NCI-H446 treated with DMSO at 0.1 percent for 48 hours (cell line): ENCODE data around the gene SPSB3.
"Not testable (repeated sequence)": the region's sequence is repeated elsewhere in the genome, so short reads cannot be mapped to it uniquely, and the experiment has no call there.

Experiments
- DNase-seq: peaks from one replicate; lab custom pipeline; 2025; lab: John Stamatoyannopoulos, UW

The SPSB3 gene

DNA sequence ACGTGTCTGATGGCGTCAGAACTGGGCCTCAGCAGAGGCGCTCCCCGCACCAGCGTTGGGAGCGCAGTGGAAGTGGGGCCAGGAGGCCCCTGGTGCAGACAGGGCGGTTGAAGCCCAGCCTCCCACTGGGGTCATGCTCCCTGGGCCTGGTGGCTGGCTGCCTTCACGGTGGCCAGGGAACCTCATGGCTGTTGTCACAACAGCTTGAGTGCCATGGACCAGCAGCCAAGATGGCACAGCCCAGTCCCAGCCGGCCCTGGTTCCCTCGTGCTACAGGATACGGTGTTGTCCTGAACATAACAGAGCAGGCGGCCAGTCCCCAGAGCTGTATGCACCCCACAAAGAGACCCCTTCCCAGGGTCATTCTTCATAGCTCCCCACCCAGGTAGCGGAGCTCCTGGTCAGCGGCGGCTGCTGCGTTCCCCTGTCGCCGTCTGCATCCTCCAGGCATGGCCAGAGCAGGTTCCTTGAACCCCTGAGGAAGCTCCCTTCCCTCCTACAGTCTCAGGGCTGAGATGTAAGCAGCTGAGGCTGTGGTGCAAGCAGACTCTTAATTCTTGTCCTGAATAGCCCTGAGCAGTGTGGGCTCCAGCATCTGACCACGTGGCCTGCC lies 40.7 kb downstream of the SPSB3 start:
- no peak for DNase-seq

DNA sequence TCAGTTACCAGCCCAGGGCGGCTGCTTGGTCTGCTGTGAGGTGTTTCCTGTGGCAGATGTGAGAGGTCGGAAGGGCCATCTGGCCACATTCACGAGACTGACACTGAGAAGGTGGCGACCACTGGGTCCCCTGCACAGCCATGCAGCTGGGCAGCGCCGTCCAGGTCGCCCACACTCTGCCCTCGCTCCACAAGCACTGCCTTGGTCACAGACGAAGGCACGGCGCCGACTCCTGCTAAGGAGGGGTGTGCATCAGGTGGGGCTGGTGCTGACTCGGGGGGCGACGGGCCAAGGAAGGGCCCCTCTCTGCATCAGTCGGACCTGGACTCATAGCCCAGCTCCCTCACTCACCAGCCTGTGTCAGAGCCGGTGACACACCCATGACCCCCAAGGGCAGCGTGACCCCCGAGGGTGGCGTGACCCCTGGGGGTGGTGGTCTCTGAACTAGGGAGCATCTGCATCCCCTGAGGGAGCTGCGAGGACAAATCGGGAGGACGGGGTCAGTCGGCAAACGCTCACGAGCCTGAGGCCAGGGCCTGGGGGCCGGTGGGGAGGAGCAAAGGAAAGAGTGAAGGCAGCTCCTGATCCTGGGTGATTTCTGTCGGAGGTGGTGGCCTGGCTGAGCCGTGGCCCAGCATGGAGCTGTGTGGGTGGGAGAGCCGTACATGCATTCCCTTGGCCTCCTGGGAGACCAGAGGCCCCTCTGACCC lies 41.4 kb downstream of the SPSB3 start:
- DNase-seq = no peak

DNA sequence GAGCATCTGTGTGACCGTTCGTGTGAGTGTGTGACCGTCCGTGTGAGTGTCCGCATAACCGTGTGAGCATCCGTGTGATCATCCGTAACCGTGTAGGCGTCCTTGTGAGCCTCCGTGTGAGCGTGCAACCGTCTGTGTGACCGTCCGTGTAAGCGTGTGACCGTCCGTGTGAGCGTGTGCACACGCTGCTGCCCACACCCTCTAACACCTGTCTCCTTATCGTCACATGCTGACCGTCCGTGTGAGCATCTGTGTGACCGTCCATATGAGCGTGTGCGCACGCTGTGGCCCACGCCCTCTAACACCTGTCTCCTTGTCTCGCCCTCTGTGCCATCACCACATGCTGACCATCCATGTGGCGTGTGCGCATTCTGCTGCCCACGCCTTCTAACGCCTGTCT lies 42.1 kb downstream of the SPSB3 start:
- no peak for DNase-seq

DNA sequence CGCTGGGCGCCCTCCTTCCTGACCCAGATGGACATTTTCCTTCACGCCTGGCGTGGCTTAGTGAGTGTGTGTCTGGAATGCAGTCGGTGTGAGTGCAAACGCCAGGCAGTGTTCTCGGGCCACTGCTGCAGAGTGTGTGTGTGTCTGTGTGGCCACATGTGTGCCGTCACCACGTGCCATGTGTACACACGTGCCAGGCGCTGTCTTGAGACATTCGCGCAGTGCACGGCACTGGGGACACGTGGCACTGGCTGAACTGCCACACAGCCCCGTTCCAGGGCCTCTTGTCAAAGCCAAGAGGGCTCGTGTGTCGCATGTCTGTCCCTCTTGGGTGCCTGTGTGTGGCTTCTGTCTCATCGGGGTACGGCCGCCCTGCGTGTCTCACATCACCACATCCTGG lies 47.6 kb downstream of the SPSB3 start:
- no peak for DNase-seq

DNA sequence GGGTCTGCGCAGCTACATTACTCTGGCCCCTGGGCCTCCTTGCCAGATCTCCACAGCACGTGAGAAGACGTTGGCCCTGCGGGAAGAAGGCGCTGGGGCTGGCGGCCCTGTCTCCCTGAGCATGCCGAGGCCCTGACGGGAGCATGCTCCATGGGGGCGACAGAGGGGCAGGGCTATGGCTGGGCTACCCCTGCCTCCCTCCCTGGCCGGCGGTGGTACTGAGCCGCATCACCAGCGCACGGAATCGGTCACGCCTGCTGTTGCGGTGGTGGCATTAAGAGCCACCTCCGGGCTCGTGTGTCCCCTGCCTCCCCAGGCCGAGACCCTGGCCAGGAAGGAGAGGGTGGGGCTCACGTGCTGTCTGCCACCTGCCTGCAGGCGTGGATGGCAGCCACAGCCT lies 48.2 kb downstream of the SPSB3 start:
- no peak for DNase-seq

DNA sequence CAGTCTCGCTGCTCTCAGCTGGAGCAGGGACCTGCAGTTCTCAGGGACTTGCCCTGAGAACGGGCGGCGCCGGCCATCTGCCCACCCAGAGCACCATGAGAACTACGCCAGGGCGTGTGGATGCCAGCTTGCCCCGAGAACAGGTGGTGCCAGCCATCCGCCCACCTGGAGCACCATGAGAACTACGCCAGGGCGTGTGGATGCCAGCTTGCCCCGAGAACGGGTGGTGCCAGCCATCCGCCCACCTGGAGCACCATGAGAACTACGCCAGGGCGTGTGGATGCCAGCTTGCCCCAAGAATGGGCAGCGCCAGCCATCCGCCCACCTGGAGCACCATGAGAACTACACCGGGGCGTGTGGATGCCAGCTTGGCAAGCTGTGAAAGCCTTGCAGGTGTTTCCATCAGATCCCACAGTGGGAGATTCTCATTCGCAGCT lies 49.8 kb downstream of the SPSB3 start:
- DNase-seq = not testable (repeated sequence)

DNA sequence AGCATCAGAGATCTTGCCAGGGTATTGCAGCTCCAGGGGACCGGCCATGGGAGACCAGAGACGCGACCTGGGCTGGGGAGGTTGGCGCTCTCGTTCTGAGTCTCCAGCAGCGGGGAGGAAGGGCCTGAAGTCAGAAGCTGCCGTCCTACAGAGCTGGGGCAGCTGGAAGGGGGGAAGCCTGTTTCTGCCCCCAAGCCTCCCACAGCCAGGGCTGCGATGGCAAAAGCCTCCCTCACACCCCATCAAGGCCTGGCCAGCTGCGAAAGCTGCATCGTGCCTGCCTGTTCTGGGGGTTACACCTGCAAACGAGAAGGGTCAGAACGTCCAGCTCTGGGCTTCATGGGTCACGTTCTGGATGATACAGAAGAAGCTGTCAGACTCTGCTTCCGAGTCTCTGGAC lies 50.3 kb downstream of the SPSB3 start:
- DNase-seq = no peak

DNA sequence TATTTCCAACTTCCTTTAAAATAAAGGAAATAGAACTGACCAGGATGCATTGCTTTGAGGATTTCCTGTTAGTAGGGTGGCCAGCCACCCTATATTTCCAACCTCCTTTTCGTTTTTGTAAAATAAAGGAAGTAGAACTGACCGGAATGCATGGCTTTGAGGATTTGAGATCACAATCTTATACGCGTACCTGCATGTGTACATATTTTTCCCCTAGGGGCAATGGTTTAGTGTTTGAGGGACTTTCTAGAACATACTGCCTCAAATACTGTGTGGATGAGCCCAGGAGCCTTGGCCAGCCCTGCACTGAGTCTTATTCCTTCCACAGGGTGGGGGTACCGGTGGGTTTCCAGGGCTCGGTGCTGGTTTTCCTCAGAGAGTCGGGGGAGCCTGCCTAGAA lies 50.8 kb downstream of the SPSB3 start:
- DNase-seq = no peak

DNA sequence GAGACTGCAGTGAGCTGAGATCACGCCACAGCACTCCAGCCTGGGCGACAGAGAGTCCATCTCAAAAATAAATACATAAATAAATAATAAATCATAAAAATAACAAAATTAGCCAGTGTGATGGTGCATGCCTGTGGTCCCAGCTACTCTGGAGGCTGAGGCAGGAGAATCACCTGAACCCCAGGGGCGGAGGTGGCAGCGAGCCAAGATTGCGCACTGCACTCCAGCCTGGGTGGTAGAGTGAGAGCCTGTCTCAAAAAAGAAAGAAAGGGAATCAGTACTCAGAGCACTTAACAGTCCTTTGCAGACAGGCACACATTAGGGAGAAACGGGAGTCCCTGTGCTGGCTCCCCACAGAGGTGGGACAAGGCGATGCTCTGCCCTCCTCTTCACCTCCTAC lies 51.3 kb downstream of the SPSB3 start:
- DNase-seq = no peak

DNA sequence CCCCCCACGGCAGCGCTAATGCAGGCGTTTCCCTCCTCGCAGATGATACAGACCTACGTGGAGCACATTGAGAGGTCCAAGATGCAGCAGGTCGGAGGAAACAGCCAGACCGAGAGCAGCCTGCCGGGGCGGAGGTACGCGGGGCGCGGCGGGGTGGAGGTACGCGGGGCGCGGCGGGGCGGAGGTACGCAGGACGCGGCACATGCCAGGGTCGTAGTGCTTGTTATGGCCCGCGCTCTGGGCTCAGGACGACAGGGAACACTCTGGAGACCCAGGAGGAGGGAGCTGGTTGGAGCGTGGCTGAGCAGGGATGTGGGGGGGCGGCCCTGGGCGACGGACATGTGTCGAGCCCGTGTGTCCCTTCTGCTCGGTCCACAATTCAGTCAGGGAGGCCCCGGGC lies 52.9 kb downstream of the SPSB3 start:
- no peak for DNase-seq

DNA sequence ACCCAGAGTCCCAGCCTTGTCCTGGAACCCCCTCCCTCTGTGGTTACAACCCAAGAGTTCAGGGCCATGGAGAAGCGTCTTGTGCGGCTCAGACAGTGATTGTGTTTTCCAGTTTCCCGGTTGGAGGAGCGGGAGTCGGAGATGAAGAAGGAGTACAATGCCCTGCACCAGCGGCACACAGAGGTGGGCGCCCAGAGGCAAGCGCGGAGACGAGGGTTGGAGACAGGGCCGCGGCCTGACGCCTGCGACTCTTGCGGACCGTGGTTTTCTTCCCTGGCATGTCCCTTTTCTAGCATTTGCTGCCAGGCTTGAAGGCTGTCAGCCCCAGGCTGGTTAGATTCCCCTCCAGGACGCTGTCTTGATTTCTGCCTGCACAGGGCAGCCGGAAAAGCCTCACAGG lies 53.3 kb downstream of the SPSB3 start:
- no peak for DNase-seq

DNA sequence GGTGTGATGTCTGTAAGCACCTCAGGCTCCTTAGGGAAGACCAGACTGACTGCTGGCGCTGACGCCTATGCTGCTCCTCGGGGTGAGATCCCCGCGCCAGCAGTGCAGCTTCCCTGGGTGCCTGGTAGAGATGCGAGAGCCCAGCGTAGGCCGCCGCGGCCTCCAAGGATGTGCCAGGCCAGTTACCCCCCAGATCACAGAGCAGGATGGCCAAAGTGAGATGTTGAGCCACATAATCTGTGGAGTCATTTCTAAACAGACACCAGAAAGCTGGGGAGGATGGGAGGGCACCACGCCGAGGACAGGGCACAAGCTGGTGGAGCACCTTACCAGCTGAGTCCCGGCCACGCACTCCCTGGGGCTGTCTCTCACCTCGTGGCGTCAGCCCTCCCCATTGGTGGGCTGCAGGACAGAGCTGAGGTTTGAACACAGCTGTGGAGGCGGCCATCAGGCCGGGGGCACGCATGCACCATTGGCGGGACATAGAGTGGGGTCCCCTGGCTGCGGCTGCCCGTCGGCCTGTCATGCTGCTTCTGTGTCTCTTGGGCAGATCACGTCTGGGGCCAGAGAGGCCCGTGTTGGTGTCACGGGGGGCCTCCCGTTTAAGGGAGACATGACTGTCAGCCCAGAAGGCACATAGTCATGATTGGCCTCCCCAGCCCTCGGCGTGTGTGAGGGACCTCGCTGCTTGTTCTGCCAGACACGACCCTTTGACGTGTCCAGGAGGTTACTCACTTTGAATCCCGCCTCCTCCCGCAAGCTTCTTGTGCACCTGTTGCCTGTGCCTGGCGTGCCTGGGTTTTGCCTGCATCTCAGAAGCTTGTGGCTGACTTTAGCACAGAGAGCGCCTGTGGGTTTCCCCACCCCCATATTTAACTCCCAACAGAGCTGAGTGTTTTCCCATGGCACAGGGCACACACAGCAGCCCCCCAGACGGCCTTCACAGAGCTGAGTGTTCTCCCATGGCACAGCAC lies 54.4 kb downstream of the SPSB3 start:
- no peak for DNase-seq
